Left ventricle myocardium superior (tissue), 1 donor: ENCODE measurements around the gene DOP1A. TPM values are rescaled to one million over a fixed set of nuclear protein-coding genes. Genes with fewer than 3 reads are reported as not detected.
"Not testable (repeated sequence)": the region's sequence is repeated elsewhere in the genome, so short reads cannot be mapped to it uniquely, and the experiment has no call there.

ENCODE experiments used
- ATAC-seq: fragments of 200-7000 bp; cut with Tn5 transposase; one replicate; pipeline ENCODE4 v1.9.1; 2020; ENCODE audit warnings: mild to moderate bottlenecking, moderate library complexity
- DNase-seq: peaks from one replicate; pipeline ENCODE4 v3.0.0-alpha.2; 2020
- intact Hi-C: fragments of 100-400 bp; cut with micrococcal nuclease; formaldehyde crosslinking; loops from one replicate; pipeline ENCODE4 v1.11.0; 2022
- total RNA-seq: library from RNA; stranded (reverse); fragmentation: NEBNext Ultra II Directional; extraction: Animal tissue kit (Norgen Biotek cat#: 25700); gene quantifications from one replicate; pipeline ENCODE4 v1.2.1, GENCODE V29; 2021
- donor health status: DM: no; HTN: yes; CAD: no; lungs with severe emphysema.

The DOP1A gene
- total RNA-seq, 1 donor from 2014 or later, result 17.7 TPM

GRCh38 chr6:83191974-83192373 lies 124.5 kb downstream of the DOP1A start:
- not testable (repeated sequence) for ATAC-seq, DNase-seq
- intact Hi-C loops, result loop anchor here (10.0 kb wide), 1 partner anchor 127 kb away; the partner anchor contains the start of genes DOP1A and UBE3D

- no peak for DNase-seq
- ATAC-seq, result no peak
- intact Hi-C loops, result loop anchor here (10.0 kb wide), 1 partner anchor 128 kb away; the partner anchor contains the start of genes DOP1A and UBE3D
These were observed 125.0 kb downstream of the DOP1A start for GRCh38 chr6:83192456-83192855.

DNA sequence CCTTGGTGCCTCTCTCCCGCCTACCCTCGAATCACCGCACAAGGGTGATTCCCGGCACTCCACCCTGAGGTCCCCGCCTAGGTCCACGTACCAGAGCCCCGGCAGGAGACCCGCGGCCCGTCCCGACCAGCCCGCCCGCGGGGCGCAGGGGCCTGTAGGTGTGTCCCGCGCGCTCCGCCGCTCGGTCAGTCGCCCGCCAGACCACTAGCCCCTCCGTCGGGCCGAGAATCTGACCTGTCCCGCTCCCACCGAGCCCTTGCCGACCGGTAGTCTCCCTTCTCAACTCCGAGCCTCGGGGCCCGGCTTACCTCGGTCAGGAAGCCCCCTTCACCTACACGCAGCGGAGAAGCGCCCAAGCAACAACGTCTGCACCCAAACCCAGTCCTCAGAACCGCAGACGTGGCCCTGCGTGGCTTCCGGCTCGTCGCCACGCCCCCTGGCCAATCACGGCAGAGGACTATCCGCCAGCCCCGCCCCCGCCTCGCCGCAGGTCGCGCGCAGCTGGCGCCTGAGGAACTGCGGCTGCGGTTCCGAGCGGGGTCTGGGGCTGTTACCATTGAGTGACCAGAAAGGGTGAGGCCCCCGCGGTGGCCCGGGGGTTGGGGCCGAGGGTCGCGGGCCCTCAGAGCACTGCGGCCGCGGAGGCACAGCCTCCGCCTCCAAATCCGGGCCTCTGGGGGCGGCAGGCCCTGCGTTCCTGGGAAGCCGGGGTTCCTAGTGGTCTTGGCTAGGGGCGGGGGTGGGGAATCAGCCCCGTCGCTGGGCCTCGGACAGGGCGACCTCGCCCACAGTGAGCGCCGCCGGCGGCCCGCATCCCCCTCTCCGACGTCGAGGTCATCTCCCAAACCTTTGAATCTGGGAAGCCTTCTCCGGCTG lies 125.6 kb downstream of the DOP1A start, which contains the start of the genes PGM3 and RWDD2A:
Gene PGM3 (minus strand): TSS at position 395 of the 876 bp plus-strand sequence. CDS start 2,253 bp downstream, outside the sequence.
Gene RWDD2A (plus strand): TSS at position 487 of the 876 bp plus-strand sequence. CDS start 1,095 bp downstream, outside the sequence.
- peak; percentile 95 for DNase-seq
- intact Hi-C loops, result loop anchor here (10.0 kb wide), 1 partner anchor 128 kb away; the partner anchor contains the start of genes DOP1A and UBE3D
- ATAC-seq, result peak; percentile 100

GRCh38 chr6:83193747-83194566 lies 126.5 kb downstream of the DOP1A start:
- peak; percentile 77 for ATAC-seq
- peak; percentile 68 for DNase-seq
- intact Hi-C loops, result loop anchor here (10.0 kb wide), 1 partner anchor 129 kb away; the partner anchor contains the start of genes DOP1A and UBE3D

DNA sequence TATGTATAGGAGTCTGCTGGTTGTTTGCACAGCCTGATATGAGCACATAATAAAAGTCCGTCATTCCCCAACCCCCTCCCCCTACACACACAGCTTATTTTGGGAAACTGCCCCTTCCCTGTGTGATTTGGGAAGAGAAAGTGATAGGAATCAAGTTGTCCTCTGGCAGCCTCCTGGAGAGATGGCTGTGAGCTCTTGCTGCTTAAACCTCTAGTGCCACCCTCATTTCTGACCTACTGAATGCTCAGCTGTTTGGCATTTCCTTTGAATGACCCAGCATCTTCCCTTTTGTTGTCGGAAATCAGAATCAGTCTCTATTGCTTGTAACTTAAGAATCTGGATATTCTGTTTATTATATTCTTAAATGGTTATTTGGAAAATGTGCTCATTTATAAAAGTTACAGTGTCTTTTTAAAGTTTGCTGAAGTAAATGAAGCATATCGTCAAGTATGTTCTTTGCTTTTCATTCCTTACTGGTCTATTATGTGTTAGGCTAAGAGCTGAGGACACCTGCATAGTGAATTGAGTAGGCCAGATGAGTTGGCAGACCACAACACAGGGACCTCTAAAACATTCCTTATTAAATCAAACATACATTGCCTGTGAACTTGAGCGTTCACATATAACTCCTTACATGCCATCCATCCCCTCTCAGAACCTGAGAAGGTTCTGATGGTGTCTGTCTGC lies 131.2 kb downstream of the DOP1A start:
- ATAC-seq, result no peak
- DNase-seq, result no peak
- intact Hi-C loops, result loop anchor here (10.0 kb wide), 1 partner anchor 134 kb away; the partner anchor contains the start of genes DOP1A and UBE3D

DNA sequence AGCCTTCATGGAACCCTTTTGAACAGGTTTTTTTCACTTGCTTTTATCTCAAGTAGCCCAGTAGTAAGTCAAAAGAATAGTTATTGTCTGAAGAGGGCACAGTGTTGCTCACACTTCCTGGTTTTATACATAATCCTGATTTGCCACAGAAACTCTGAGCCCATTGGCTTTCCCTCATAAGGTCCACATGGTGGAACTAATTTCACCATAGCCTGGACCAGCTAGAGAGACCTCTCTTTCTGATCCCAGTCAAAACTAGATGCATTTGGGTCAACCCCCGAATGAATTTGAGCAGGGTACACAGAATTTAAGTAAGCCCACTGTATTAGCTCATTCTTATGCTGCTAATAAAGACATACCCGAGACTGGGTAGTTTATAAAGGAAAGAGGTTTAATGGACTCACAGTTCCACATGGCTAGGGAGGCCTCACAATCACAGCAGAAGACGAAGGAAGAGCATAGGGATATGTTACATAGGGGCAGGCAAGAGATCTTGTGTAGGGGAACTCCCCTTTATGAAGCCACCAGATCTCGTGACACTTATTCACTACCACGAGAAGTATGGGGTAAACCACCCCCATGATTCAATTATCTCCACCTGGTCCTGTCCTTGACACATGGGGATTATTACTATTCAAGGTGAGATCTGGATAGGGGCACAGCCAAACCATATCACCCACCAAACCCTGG lies 131.8 kb downstream of the DOP1A start:
- no peak for DNase-seq
- intact Hi-C loops, result loop anchor here (10.0 kb wide), 1 partner anchor 135 kb away; the partner anchor contains the start of genes DOP1A and UBE3D
- ATAC-seq, result no peak

GRCh38 chr6:83199863-83200225 lies 132.4 kb downstream of the DOP1A start:
- no peak for ATAC-seq
- DNase-seq, result no peak
- intact Hi-C loops, result loop anchor here (10.0 kb wide), 1 partner anchor 135 kb away; the partner anchor contains the start of genes DOP1A and UBE3D

DNA sequence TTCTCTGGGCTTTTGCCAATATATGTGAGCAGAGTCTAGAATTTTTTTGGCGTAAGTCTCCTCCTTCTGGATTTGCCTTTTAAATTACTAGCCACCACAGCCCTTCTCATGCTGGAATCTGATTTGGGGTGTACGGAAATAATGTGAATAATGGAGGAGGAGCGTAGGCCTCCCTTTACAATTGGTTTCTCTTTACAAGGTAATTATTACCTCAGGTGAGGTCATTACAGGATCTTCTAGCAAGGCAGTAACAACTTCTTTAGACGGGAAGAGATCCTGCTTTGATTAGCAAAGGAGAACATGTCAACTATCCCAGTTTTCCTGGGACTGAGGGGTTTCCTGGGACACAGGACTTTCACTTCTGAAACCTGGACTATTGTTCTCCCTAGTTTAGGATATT lies 134.6 kb downstream of the DOP1A start:
- intact Hi-C loops, result no loop called here
- no peak for DNase-seq
- ATAC-seq, result no peak

DNA sequence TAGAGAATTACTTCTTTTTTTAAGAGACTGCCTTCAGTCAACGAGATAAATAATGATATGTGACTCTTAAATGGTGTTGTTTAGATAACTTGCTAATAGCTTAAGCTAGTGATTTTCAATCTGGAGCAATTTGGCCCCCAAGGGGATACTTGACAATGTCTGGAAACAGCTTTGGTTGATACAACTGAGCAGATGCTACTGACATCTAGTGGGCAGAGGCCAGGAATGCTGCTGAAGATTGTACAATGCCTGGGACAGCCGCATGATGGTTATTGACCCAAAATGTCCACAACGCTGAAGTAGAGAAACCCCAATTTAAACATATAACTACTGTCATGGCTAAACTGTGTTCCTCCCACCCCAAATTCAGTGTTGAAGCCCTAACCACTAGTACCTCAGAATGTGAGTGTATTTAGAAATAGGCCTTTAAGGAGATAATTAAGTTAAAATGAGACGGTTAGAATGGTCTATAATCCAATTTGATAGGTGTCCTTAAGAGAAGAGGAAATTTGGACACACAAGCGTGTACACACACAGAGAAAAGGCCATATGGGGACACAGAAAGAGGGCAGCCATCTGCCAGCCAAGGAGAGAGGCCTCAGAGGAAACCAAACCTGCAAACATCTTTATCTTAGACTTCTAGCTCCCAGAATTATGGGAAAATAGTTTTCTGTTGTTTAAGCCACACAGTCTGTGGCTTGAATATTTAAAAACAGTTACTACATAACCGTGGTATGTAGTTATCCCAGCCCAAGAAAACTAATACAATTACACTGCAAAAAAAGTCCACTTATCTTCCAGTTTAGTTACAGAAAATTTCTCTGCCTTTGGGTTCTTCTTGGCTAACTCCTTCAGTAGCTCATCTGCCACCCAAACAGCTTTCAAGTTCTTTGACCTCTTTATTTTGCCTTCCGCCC lies 147.9 kb downstream of the DOP1A start:
- intact Hi-C loops, result loop anchor here (10.0 kb wide), 1 partner anchor 141 kb away; no protein-coding TSS in a partner anchor
- DNase-seq (peak; percentile 41), ATAC-seq (peak; percentile 95)

DNA sequence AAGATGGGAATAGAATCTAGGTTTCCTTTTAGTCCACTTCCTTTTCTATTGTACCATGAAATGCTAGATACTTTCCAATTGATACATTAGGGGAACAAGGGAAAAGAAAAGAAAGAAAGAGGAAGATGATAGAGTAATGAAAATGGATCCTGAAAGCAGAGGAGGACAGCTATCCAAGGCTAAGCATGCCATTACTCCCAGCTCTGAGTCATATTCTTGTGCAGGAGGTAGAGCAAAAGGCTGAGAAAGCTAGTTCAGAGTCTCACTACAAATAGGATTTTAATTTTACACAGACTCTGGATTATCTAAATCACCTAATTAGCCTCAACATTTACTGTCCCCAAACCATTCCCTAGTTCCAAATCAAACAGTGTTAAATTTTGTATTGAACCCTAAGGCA lies 149.3 kb downstream of the DOP1A start:
- no peak for ATAC-seq
- intact Hi-C loops, result loop anchor here (10.0 kb wide), 1 partner anchor 142 kb away; no protein-coding TSS in a partner anchor
- DNase-seq, result no peak

Other genes with a start within 250 kb of the DOP1A start
- 3.0 TPM for gene UBE3D, start 1.8 kb upstream of the DOP1A start, total RNA-seq
- 13.2 TPM for gene PGM3, start 125.6 kb downstream of the DOP1A start, total RNA-seq
- gene RWDD2A, start 125.7 kb downstream of the DOP1A start, total RNA-seq, result 2.8 TPM